Omental fat pad (tissue), 4 donors: ENCODE measurements around the gene SARDH. TPM values are rescaled to one million over a fixed set of nuclear protein-coding genes. Genes with fewer than 3 reads are reported as not detected.

Source experiments
- ATAC-seq: fragments of 150-250 bp; one replicate; pipeline ENCODE4 v1.9.1; 2016; ENCODE audit warnings: mild to moderate bottlenecking, moderate library complexity; ENCODE audit not compliant: low FRiP score
- DNase-seq: peaks from one replicate; pipeline ENCODE4 v3.0.0-alpha.2; 2019; ENCODE audit warnings: low spot score
- total RNA-seq, 4 donors: library from RNA; depleted of rRNA; stranded (reverse); fragments of >200 nt; gene quantifications; one replicate each; pipeline ENCODE4 v1.1.0, GENCODE V29; 2016
- TF ChIP-seq, protein P1 (sequence below), 3 donors: fragments of 450-650 bp; IDR thresholded peaks; one replicate each; pipeline ENCODE4 v1.5.1; 2016 to 2017; ENCODE audit warnings: antibody characterized with exemption in 3 of 3, mild to moderate bottlenecking in 3 of 3, moderate library complexity in 2 of 3

The SARDH gene
- total RNA-seq, 4 donors from 2014 or later: 0.56 to 6.9 (median 1.8) TPM

DNA sequence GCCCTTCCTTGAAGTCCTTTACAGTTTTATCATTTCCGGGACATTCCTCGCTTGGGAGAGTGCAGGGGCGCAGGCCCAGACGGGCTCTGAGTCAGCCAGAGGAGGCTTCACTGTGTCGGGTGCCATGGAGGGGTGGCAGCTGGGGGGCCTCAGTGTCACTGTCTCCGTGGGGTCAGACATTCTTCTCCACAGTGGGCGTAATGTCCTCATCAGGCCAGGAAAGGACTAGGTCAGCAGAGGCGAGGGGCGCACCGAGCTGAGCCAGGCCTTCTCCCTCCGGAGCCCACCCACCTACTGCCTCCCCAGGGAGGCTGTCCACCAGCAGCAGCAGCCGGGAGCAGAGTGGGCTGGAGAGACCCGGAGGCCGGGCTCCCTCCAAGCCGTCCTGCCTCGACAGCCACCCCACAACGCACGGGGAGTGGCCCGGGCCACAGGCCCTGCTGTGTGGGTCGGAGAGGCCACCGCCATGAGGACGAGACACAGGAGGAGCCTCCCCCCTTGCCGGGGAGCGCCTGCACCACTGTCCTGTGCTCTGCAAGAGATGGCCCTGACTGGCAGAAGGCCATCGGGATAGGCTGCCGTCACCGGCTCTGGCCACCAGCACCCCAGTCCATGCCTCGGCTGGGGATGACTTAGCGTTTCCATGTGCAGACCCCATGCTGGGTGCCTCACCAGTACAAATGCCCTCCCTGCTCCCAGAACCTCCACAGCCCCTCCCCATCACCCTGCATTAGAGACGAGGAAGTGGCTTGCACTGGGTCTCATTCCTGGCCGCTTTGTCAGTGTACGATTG is 26.5 kb downstream of the SARDH start:
- no peak for DNase-seq
- ATAC-seq: no peak

GRCh38 chr9:133710661-133711427 is 27.3 kb downstream of the SARDH start:
- DNase-seq: no peak
- no peak for ATAC-seq
- TF ChIP-seq, protein P1, sequence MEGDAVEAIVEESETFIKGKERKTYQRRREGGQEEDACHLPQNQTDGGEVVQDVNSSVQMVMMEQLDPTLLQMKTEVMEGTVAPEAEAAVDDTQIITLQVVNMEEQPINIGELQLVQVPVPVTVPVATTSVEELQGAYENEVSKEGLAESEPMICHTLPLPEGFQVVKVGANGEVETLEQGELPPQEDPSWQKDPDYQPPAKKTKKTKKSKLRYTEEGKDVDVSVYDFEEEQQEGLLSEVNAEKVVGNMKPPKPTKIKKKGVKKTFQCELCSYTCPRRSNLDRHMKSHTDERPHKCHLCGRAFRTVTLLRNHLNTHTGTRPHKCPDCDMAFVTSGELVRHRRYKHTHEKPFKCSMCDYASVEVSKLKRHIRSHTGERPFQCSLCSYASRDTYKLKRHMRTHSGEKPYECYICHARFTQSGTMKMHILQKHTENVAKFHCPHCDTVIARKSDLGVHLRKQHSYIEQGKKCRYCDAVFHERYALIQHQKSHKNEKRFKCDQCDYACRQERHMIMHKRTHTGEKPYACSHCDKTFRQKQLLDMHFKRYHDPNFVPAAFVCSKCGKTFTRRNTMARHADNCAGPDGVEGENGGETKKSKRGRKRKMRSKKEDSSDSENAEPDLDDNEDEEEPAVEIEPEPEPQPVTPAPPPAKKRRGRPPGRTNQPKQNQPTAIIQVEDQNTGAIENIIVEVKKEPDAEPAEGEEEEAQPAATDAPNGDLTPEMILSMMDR (IDR thresholded peaks at IDR 0.05): no peak

More for the DNA sequence above, 26.5 kb downstream of the SARDH start:
- TF ChIP-seq, protein P1 (IDR thresholded peaks at IDR 0.05): no peak

- DNase-seq: no peak
- no peak for ATAC-seq
- TF ChIP-seq, protein P1 (IDR thresholded peaks at IDR 0.05): no peak
These were observed 28.2 kb downstream of the SARDH start for GRCh38 chr9:133709691-133710571.

GRCh38 chr9:133709015-133709611 is 29.0 kb downstream of the SARDH start:
- TF ChIP-seq, protein P1 (IDR thresholded peaks at IDR 0.05): no peak
- DNase-seq (no peak), ATAC-seq (no peak)

- ATAC-seq (no peak), DNase-seq (no peak)
- TF ChIP-seq, protein P1 (IDR thresholded peaks at IDR 0.05): no peak
These were observed 29.7 kb downstream of the SARDH start for GRCh38 chr9:133708246-133709014.
